Measurements from ENCODE around the gene SMIM10L2A. TPM values are rescaled to one million over a fixed set of nuclear protein-coding genes. Genes with fewer than 3 reads are reported as not detected.
A peak's percentile ranks its signal among the peaks of the same experiment; 100 is the strongest.
"Not testable (repeated sequence)": the region's sequence is repeated elsewhere in the genome, so short reads cannot be mapped to it uniquely, and the experiment has no call there.

The SMIM10L2A gene
- total and polyA plus RNA-seq, 2 experiments from 2014 or later: 1.4 to 5.6 TPM

- no peak overlapping the region for H3K27ac Mint-ChIP-seq
- no peaks in the 10 kb centered on the region for H4K20me1 ChIP-seq (replicated peaks; ENCODE audit: insufficient read depth)
- H3K4me2 ChIP-seq: no peak overlapping the region
- no peaks in the 10 kb centered on the region for H3K36me3 ChIP-seq (ENCODE audit: insufficient read depth)
- no peaks in the 10 kb centered on the region for H3F3A ChIP-seq (replicated peaks; ENCODE audit: low read depth)
- no peak overlapping the region for H3K27ac ChIP-seq (ENCODE audit: low read depth)
- no peak overlapping the region for H3K4me3 Mint-ChIP-seq
- H3K9me3 Mint-ChIP-seq: no peaks in the 10 kb centered on the region
- peaks cover 19% of the 10 kb centered on the region for H3K4me1 Mint-ChIP-seq
- no peak overlapping the region for H2AFZ ChIP-seq
- H3K27me3 ChIP-seq (ENCODE audit: insufficient read depth): no peaks in the 10 kb centered on the region
- no peak overlapping the region for H3K4me3 ChIP-seq
- DNase-seq (ENCODE audit: low spot score) (no peak), ATAC-seq (no peak)
- peaks cover 5% of the 10 kb centered on the region for H3K27me3 Mint-ChIP-seq (ENCODE audit: insufficient read depth, low read depth, poor library complexity)
- no peaks in the 10 kb centered on the region for H3K9me2 ChIP-seq (ENCODE audit: insufficient read depth)
- peaks cover 26% of the 10 kb centered on the region for H3K4me1 ChIP-seq (ENCODE audit: insufficient read depth)
- H3K36me3 Mint-ChIP-seq (ENCODE audit: low read depth): no peaks in the 10 kb centered on the region
- no peaks in the 10 kb centered on the region for H3K79me2 ChIP-seq (replicated peaks; ENCODE audit: insufficient read depth)
- TF ChIP-seq EZH2 (IDR thresholded peaks at IDR 0.05; ENCODE audit: low read depth, unreplicated experiment) (no peak), POLR2AphosphoS5 (IDR thresholded peaks at IDR 0.05; ENCODE audit: low read depth) (no peak), ZNF331 (CRISPR knock-in tag; IDR thresholded peaks at IDR 0.05; ENCODE audit: low read depth) (no peak), STAT1 (IDR thresholded peaks at IDR 0.05; ENCODE audit: unreplicated experiment) (no peak), EZH2phosphoT487 (IDR thresholded peaks at IDR 0.05; ENCODE audit: unreplicated experiment) (no peak)
- TF ChIP-seq, protein P1, sequence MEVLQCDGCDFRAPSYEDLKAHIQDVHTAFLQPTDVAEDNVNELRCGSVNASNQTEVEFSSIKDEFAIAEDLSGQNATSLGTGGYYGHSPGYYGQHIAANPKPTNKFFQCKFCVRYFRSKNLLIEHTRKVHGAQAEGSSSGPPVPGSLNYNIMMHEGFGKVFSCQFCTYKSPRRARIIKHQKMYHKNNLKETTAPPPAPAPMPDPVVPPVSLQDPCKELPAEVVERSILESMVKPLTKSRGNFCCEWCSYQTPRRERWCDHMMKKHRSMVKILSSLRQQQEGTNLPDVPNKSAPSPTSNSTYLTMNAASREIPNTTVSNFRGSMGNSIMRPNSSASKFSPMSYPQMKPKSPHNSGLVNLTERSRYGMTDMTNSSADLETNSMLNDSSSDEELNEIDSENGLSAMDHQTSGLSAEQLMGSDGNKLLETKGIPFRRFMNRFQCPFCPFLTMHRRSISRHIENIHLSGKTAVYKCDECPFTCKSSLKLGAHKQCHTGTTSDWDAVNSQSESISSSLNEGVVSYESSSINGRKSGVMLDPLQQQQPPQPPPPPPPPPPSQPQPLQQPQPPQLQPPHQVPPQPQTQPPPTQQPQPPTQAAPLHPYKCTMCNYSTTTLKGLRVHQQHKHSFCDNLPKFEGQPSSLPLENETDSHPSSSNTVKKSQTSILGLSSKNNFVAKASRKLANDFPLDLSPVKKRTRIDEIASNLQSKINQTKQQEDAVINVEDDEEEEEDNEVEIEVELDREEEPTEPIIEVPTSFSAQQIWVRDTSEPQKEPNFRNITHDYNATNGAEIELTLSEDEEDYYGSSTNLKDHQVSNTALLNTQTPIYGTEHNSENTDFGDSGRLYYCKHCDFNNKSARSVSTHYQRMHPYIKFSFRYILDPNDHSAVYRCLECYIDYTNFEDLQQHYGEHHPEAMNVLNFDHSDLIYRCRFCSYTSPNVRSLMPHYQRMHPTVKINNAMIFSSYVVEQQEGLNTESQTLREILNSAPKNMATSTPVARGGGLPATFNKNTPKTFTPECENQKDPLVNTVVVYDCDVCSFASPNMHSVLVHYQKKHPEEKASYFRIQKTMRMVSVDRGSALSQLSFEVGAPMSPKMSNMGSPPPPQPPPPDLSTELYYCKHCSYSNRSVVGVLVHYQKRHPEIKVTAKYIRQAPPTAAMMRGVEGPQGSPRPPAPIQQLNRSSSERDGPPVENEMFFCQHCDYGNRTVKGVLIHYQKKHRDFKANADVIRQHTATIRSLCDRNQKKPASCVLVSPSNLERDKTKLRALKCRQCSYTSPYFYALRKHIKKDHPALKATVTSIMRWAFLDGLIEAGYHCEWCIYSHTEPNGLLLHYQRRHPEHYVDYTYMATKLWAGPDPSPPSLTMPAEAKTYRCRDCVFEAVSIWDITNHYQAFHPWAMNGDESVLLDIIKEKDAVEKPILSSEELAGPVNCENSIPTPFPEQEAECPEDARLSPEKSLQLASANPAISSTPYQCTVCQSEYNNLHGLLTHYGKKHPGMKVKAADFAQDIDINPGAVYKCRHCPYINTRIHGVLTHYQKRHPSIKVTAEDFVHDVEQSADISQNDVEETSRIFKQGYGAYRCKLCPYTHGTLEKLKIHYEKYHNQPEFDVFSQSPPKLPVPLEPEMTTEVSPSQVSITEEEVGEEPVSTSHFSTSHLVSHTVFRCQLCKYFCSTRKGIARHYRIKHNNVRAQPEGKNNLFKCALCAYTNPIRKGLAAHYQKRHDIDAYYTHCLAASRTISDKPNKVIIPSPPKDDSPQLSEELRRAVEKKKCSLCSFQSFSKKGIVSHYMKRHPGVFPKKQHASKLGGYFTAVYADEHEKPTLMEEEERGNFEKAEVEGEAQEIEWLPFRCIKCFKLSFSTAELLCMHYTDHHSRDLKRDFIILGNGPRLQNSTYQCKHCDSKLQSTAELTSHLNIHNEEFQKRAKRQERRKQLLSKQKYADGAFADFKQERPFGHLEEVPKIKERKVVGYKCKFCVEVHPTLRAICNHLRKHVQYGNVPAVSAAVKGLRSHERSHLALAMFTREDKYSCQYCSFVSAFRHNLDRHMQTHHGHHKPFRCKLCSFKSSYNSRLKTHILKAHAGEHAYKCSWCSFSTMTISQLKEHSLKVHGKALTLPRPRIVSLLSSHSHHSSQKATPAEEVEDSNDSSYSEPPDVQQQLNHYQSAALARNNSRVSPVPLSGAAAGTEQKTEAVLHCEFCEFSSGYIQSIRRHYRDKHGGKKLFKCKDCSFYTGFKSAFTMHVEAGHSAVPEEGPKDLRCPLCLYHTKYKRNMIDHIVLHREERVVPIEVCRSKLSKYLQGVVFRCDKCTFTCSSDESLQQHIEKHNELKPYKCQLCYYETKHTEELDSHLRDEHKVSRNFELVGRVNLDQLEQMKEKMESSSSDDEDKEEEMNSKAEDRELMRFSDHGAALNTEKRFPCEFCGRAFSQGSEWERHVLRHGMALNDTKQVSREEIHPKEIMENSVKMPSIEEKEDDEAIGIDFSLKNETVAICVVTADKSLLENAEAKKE (CRISPR knock-in tag; IDR thresholded peaks at IDR 0.05): no peak
- TF ChIP-seq, protein P2, sequence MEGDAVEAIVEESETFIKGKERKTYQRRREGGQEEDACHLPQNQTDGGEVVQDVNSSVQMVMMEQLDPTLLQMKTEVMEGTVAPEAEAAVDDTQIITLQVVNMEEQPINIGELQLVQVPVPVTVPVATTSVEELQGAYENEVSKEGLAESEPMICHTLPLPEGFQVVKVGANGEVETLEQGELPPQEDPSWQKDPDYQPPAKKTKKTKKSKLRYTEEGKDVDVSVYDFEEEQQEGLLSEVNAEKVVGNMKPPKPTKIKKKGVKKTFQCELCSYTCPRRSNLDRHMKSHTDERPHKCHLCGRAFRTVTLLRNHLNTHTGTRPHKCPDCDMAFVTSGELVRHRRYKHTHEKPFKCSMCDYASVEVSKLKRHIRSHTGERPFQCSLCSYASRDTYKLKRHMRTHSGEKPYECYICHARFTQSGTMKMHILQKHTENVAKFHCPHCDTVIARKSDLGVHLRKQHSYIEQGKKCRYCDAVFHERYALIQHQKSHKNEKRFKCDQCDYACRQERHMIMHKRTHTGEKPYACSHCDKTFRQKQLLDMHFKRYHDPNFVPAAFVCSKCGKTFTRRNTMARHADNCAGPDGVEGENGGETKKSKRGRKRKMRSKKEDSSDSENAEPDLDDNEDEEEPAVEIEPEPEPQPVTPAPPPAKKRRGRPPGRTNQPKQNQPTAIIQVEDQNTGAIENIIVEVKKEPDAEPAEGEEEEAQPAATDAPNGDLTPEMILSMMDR (conservative IDR thresholded peaks at IDR 0.05; ENCODE audit: low read depth in 2 of 2): no peak
These were observed 18.4 kb upstream of the SMIM10L2A start for GRCh38 chrX:135403374-135403773.

DNA sequence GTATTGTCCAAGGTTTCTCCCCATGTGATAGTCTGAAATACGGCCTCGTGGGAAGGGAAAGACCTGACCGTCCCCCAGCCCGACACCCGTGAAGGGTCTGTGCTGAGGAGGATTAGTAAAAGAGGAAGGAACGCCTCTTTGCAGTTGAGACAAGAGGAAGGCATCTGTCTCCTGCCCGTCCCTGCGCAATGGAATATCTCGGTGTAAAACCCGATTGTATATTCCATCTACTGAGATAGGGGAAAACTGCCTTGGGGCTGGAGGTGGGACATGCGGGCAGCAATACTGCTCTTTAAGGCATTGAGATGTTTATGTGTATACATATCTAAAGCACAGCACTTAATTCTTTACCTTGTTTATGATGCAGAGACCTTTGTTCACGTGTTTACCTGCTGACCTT, 15.3 kb upstream of the SMIM10L2A start:
- H4K20me1 ChIP-seq (replicated peaks; ENCODE audit: insufficient read depth); H3K27me3 ChIP-seq (ENCODE audit: insufficient read depth); ATAC-seq; H3K27ac ChIP-seq (ENCODE audit: low read depth); H3F3A ChIP-seq (replicated peaks; ENCODE audit: low read depth); H3K27me3 Mint-ChIP-seq (ENCODE audit: insufficient read depth, low read depth, poor library complexity); H3K36me3 Mint-ChIP-seq (ENCODE audit: low read depth); H3K79me2 ChIP-seq (replicated peaks; ENCODE audit: insufficient read depth); DNase-seq (ENCODE audit: low spot score); H3K27ac Mint-ChIP-seq; H3K36me3 ChIP-seq (ENCODE audit: insufficient read depth); H3K9me3 Mint-ChIP-seq; H2AFZ ChIP-seq; H3K9me2 ChIP-seq (ENCODE audit: insufficient read depth): not testable (repeated sequence)
- Mint-ChIP-seq H3K4me3 (0 out of 3 replicates have a peak overlapping the region, but pooled peaks have one; percentile 23), H3K4me1 (peaks cover 19% of the 10 kb centered on the region)
- peak overlapping the region; percentile 61 for H3K4me2 ChIP-seq
- peak overlapping the region; percentile 32; the same call in 1 of the 2 replicates for H3K4me3 ChIP-seq
- H3K4me1 ChIP-seq (ENCODE audit: insufficient read depth): peaks cover 30% of the 10 kb centered on the region

Measured in GM23338 (cell line).